Activated CD8-positive, alpha-beta T cell treated with anti-CD3 and anti-CD28 coated beads, Interleukin-2, amount 10 ng/mL, durations not matched to agents 7 days and 5 days (primary cell): ENCODE results near the gene SPIB. TPM values are rescaled to one million over a fixed set of nuclear protein-coding genes. Genes with fewer than 3 reads are reported as not detected.
A peak's percentile ranks its signal among the peaks of the same experiment; 100 is the strongest.

ENCODE experiments used
- ATAC-seq: fragments of 150-1000 bp; cut with Tn5 transposase; one replicate; pipeline ENCODE4 v1.10.0; 2021; ENCODE audit warnings: moderate library complexity
- CTCF ChIA-PET: fragments of 350-600 bp; sonication (Branson Sonifier 250); formaldehyde crosslinking; loops from one replicate; lab custom pipeline; 2021; ENCODE audit warnings: antibody characterized with exemption; lab: Charles Lee
- POLR2A ChIA-PET: fragments of 350-600 bp; sonication (Branson Sonifier 250); formaldehyde crosslinking; loops from one replicate; lab custom pipeline; 2021; ENCODE audit warnings: antibody characterized with exemption; lab: Charles Lee
- DNase-seq: peaks from one replicate; pipeline ENCODE4 v3.0.0-alpha.2; 2020
- H3K27ac Mint-ChIP-seq: one replicate; pipeline ENCODE4 v1.8.0; 2021; ENCODE audit warnings: mild to moderate bottlenecking, mixed read lengths
- H3K27me3 Mint-ChIP-seq: one replicate; pipeline ENCODE4 v1.8.0; 2021; ENCODE audit warnings: low read depth, mixed read lengths
- H3K36me3 Mint-ChIP-seq: one replicate; pipeline ENCODE4 v1.8.0; 2021; ENCODE audit warnings: low read depth, mixed read lengths
- H3K4me1 Mint-ChIP-seq: one replicate; pipeline ENCODE4 v1.8.0; 2021; ENCODE audit warnings: low read depth, mixed read lengths
- H3K4me3 Mint-ChIP-seq: one replicate; pipeline ENCODE4 v1.8.0; 2021; ENCODE audit warnings: mild to moderate bottlenecking, mixed read lengths
- H3K9me3 Mint-ChIP-seq: one replicate; pipeline ENCODE4 v1.8.0; 2022; ENCODE audit warnings: mixed read lengths; ENCODE audit not compliant: insufficient read depth
- total RNA-seq, 2 experiments: library from RNA; stranded (reverse); gene quantifications; one replicate each; pipeline ENCODE4 v1.2.3, GENCODE V29; 2021

SPIB gene
- total RNA-seq, 2 experiments from 2014 or later = 0.52 to 0.84 TPM

DNA sequence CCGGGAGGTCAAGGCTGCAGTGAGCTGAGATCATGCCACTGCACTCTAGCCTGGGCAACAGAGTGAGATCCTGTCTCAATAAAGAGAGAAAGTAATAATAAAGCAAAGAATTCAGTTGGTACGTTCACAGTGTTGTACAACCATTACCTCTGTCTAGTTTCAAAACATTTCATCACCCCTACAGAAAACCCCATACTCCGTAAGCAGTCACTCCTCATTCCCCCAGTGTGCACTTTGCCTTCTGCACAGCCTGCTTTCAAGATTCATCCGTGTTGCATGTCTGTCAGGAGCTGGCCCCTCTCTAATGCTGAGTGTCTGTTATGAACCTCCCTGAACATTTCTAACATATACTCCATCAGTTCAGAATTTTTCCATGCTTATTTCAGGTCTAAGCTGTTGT, 25.1 kb upstream of the SPIB start:
- POLR2A ChIA-PET = interaction anchor here (0.9 kb wide), 2 partner anchors 9 to 57 kb away, joined by 3 to 4 read pairs; no protein-coding TSS in a partner anchor
- no peaks in the 10 kb centered on the region for H3K9me3 Mint-ChIP-seq
- H3K36me3 Mint-ChIP-seq = peaks cover 44% of the 10 kb centered on the region
- H3K4me1 Mint-ChIP-seq = no peaks in the 10 kb centered on the region
- no peak overlapping the region for H3K27ac Mint-ChIP-seq
- DNase-seq (no peak), ATAC-seq (no peak)
- H3K4me3 Mint-ChIP-seq = no peak overlapping the region
- H3K27me3 Mint-ChIP-seq = no peaks in the 10 kb centered on the region
- CTCF ChIA-PET = no interaction called here

DNA sequence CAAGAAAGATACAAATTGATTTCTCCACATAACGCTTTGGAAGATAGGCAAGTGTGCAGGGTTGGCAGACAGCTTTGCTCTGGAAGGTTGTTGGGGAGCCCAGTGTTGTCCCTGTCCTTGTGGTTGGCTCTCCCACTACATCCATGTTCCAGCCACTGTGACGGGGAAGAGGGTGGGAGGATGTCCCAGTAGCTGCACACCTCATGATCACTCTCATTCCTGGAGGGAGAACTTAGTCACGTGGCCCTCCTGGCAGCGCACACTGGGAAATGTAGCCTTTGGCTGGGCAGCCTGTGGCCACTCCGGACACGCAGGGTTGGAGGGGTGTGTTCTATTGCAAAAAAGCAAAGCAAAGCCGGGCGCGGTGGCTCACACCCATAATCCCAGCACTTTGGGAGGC, 24.7 kb upstream of the SPIB start:
- Mint-ChIP-seq H3K27ac (no peak overlapping the region), H3K4me3 (no peak overlapping the region), H3K9me3 (no peaks in the 10 kb centered on the region), H3K36me3 (peaks cover 44% of the 10 kb centered on the region), H3K4me1 (no peaks in the 10 kb centered on the region), H3K27me3 (no peaks in the 10 kb centered on the region)
- CTCF ChIA-PET = no interaction called here
- POLR2A ChIA-PET = interaction anchor here (0.9 to 1.0 kb wide), 3 partner anchors 8 to 56 kb away, joined by 3 to 4 read pairs (median 3); no protein-coding TSS in a partner anchor
- ATAC-seq (no peak), DNase-seq (no peak)

DNA sequence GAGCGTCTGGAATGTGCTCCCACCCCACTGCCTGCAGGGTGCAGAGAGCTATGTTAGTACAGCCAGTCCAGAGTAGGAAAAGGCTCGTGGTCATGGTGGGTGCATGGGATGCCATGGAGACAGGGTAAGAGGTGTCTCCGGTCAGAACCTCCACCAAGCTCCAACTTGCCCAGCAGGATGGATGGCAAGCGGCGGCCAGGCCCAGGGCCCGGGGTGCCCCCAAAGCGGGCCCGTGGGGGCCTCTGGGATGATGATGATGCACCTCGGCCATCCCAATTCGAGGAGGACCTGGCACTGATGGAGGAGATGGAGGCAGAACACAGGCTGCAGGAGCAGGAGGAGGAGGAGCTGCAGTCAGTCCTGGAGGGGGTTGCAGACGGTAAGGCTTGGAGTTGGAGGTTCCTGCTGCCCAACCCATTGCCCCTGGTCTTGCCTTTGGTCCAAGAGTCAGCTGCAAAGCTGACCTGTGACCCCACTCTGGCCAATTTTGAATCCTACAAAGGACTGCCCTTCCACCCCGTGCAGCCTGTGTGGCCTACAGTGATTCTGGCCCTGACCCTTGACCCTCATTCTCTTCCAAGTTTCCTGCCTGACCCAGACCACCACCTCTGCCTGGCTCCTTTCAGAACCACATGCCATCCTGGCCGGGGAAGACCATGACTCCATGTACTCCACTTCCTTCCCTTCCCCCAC, 19.9 kb upstream of the SPIB start:
- CTCF ChIA-PET = interaction anchor here (1.8 kb wide), 1 partner anchor 41 kb away, joined by 3 read pairs; no protein-coding TSS in a partner anchor
- Mint-ChIP-seq H3K27ac (no peak overlapping the region), H3K9me3 (no peaks in the 10 kb centered on the region), H3K36me3 (peaks cover 30% of the 10 kb centered on the region), H3K27me3 (no peaks in the 10 kb centered on the region), H3K4me1 (no peaks in the 10 kb centered on the region), H3K4me3 (no peak overlapping the region)
- POLR2A ChIA-PET = no interaction called here
- no peak for ATAC-seq
- no peak for DNase-seq

GRCh38 chr19:50399368-50399745, 19.4 kb upstream of the SPIB start:
- Mint-ChIP-seq H3K9me3 (no peaks in the 10 kb centered on the region), H3K4me1 (no peaks in the 10 kb centered on the region), H3K36me3 (peaks cover 30% of the 10 kb centered on the region), H3K4me3 (no peak overlapping the region), H3K27ac (no peak overlapping the region), H3K27me3 (no peaks in the 10 kb centered on the region)
- ChIA-PET POLR2A (no interaction called here), CTCF (interaction anchor here (1.8 kb wide), 1 partner anchor 42 kb away, joined by 3 read pairs; no protein-coding TSS in a partner anchor)
- no peak for ATAC-seq
- no peak for DNase-seq

DNA sequence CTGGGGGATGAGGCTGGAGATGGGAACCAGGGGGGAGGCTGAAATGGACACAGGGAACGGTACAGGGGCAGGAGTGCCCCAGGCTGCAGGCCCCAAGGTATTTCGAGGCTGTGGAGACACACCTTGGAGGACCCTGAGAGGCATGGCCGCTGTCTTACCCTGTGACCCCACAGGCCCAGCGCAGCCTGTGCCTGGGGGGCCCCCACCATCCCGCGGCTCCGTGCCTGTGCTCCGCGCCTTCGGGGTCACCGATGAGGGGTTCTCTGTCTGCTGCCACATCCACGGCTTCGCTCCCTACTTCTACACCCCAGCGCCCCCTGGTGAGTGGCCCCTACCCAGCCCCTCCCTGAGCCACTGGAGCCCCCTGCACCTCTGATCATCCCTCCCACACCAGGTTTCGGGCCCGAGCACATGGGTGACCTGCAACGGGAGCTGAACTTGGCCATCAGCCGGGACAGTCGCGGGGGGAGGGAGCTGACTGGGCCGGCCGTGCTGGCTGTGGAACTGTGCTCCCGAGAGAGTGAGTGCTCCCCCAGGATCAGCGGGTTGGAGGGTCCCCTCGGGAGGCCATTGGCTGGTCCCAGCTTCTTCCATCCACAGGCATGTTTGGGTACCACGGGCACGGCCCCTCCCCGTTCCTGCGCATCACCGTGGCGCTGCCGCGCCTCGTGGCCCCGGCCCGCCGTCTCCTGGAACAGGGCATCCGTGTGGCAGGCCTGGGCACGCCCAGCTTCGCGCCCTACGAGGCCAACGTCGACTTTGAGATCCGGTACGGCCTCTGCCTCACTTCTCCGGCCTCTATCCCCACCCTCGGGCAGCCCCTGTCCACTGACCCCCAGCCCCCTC, 16.9 kb upstream of the SPIB start:
- no peak overlapping the region for H3K4me3 Mint-ChIP-seq
- ChIA-PET CTCF (no interaction called here), POLR2A (no interaction called here)
- ATAC-seq (no peak), DNase-seq (no peak)
- no peak overlapping the region for H3K27ac Mint-ChIP-seq
- no peaks in the 10 kb centered on the region for H3K4me1 Mint-ChIP-seq
- H3K9me3 Mint-ChIP-seq = no peaks in the 10 kb centered on the region
- H3K27me3 Mint-ChIP-seq = no peaks in the 10 kb centered on the region
- H3K36me3 Mint-ChIP-seq = peaks cover 34% of the 10 kb centered on the region

- no peak for ATAC-seq
- DNase-seq = no peak
- Mint-ChIP-seq H3K4me1 (no peaks in the 10 kb centered on the region), H3K4me3 (no peak overlapping the region), H3K27ac (peak overlapping the region; percentile 33), H3K27me3 (no peaks in the 10 kb centered on the region), H3K36me3 (peaks cover 36% of the 10 kb centered on the region), H3K9me3 (no peaks in the 10 kb centered on the region)
- ChIA-PET CTCF (no interaction called here), POLR2A (no interaction called here)
These were observed 16.0 kb upstream of the SPIB start for GRCh38 chr19:50402544-50403301.

GRCh38 chr19:50406156-50406820, 12.4 kb upstream of the SPIB start:
- no peaks in the 10 kb centered on the region for H3K27me3 Mint-ChIP-seq
- CTCF ChIA-PET = no interaction called here
- no peak for DNase-seq
- H3K36me3 Mint-ChIP-seq = peaks cover 40% of the 10 kb centered on the region
- no peak overlapping the region for H3K4me3 Mint-ChIP-seq
- no peak overlapping the region for H3K27ac Mint-ChIP-seq
- no peaks in the 10 kb centered on the region for H3K4me1 Mint-ChIP-seq
- H3K9me3 Mint-ChIP-seq = no peaks in the 10 kb centered on the region
- POLR2A ChIA-PET = no interaction called here
- ATAC-seq = no peak

- Mint-ChIP-seq H3K4me1 (no peaks in the 10 kb centered on the region), H3K36me3 (peaks cover 39% of the 10 kb centered on the region), H3K27me3 (no peaks in the 10 kb centered on the region), H3K4me3 (no peak overlapping the region), H3K9me3 (no peaks in the 10 kb centered on the region), H3K27ac (no peak overlapping the region)
- ChIA-PET CTCF (no interaction called here), POLR2A (no interaction called here)
- DNase-seq (no peak), ATAC-seq (no peak)
These were observed 11.9 kb upstream of the SPIB start for GRCh38 chr19:50406829-50407228.

DNA sequence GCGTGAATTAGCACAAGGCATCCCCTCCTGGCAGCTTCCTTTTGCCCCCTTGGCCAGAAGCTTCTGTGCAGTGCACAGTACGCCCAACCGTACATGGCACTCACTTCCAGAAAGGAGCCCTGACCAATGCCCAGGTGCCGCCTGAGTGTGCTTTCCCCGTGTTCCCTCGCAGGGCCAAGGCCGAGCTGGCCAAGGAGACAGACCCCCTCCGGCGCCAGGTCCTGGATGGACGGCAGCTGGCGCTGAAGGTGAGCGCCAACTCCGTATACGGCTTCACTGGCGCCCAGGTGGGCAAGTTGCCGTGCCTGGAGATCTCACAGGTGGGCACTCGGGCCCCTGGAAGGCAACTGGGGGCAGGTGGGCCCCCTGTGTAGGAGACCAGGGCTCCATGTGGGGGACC, 9.4 kb upstream of the SPIB start:
- DNase-seq (no peak), ATAC-seq (no peak)
- CTCF ChIA-PET = no interaction called here
- Mint-ChIP-seq H3K4me3 (no peak overlapping the region), H3K27me3 (no peaks in the 10 kb centered on the region), H3K27ac (no peak overlapping the region), H3K4me1 (no peaks in the 10 kb centered on the region), H3K36me3 (peaks cover 36% of the 10 kb centered on the region), H3K9me3 (no peaks in the 10 kb centered on the region)
- POLR2A ChIA-PET = no interaction called here

- H3K27ac Mint-ChIP-seq = no peak overlapping the region
- H3K4me3 Mint-ChIP-seq = no peak overlapping the region
- peaks cover 36% of the 10 kb centered on the region for H3K36me3 Mint-ChIP-seq
- H3K27me3 Mint-ChIP-seq = no peaks in the 10 kb centered on the region
- no peaks in the 10 kb centered on the region for H3K4me1 Mint-ChIP-seq
- no peak for ATAC-seq
- CTCF ChIA-PET = no interaction called here
- no peak for DNase-seq
- no peaks in the 10 kb centered on the region for H3K9me3 Mint-ChIP-seq
- POLR2A ChIA-PET = no interaction called here
These were observed 8.6 kb upstream of the SPIB start for GRCh38 chr19:50410109-50410508.

GRCh38 chr19:50412419-50412818, 6.3 kb upstream of the SPIB start:
- Mint-ChIP-seq H3K9me3 (no peaks in the 10 kb centered on the region), H3K27me3 (no peaks in the 10 kb centered on the region), H3K4me3 (no peak overlapping the region), H3K4me1 (no peaks in the 10 kb centered on the region), H3K27ac (no peak overlapping the region), H3K36me3 (peaks cover 25% of the 10 kb centered on the region)
- ChIA-PET CTCF (interaction anchor here (0.6 kb wide), 1 partner anchor 72 kb away, joined by 3 read pairs; no protein-coding TSS in a partner anchor), POLR2A (interaction anchor here (0.6 to 1.2 kb wide), 2 partner anchors 15 to 28 kb away, joined by 3 to 4 read pairs; partner anchors contain the start of gene POLD1)
- ATAC-seq (no peak), DNase-seq (no peak)
